ENCODE results near the gene RXRA. TPM values are rescaled to one million over a fixed set of nuclear protein-coding genes. Genes with fewer than 3 reads are reported as not detected.

The RXRA gene
- total RNA-seq, 1 donor from 2014 or later: 30.3 TPM

DNA sequence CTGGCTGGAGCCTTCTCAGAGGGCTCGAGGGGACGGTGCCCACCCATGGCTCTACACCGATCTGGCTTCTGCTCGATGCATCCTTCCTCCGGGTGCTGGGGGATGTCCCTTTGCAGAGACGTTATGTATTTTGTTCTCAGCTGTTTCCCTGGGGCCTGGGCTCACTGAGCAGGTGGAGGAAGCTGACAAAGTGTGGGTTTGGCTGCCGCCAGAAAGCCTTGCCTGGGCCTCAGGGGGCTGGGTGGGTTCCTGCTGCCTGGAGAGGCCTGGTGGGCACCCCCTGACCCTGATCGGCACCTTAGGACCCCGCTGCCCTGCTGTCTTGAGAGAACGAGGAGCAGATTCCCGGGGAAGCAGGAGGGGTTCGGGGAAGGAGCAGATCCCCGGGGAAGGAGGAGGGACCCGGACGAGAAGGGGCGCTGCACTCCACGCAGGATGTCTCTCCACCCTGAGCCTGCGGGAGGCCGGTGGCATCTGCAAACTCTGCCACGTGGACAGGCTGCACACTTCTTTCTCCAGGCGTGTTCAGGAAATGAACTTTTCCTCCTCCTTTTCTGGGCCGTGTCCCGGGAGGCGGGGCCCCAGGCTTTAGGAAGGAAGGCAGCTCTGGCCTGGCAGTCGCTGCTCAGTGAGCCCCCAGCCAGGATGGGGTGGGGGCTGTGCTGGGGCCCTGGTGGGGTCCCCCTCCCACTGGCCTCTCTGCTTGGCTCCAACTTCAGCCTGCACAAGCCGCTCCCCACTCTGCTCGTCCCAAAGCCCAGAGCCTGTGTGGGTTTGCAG lies 148.9 kb downstream of the RXRA start:
- peak; percentile 95 for DNase-seq

- DNase-seq: no peak
These were observed 150.2 kb downstream of the RXRA start for GRCh38 chr9:134476272-134476941.

DNA sequence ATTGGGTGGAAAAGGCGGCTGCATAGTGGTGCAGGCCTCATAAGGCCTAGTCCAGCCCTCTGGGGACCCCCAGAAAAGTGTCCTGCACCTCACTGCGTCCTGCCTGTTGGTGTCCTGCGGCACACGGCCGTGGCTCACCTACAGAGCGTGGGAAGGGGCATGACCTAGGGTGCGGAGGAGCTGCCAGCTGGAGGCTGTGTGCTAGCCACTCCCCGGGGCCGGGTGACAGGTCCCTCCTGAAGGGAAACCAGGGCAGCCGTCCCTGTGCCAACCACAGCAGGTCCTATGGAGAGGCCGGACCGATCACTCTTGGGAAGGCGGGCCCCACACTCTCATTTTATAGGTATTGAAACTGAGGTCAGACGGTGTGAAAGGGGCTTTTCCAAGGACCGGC lies 150.7 kb downstream of the RXRA start:
- DNase-seq: no peak

DNA sequence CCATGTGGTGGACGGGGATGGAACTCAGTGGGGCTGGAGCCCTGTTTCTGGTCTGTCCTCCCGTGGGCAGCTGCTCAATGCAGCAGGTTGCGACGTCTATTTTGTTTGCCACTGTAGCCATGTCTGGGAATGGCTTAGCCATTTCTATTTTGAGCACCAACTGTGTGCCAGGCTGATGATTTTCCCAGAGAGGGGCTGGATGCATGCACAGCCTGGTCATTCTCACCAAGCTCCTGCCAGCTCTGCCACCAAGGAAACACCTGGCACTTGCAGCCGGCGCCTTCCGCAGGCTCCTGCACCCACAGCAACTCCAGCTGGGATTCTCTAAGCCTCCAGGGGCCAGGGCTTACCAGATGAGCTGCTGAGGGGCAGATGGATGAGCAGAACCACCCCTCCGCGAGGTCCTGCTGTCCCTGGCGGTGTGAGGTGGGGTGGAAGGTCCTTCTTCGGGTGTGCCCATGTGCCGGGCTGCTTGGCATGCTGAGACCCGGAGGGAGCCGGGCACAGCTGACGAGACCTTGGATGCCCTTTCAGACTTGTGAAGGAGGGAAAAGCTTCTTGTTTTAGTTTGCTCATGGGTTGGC lies 151.2 kb downstream of the RXRA start:
- DNase-seq: no peak

GRCh38 chr9:134477927-134478326 lies 151.7 kb downstream of the RXRA start:
- DNase-seq: no peak

DNA sequence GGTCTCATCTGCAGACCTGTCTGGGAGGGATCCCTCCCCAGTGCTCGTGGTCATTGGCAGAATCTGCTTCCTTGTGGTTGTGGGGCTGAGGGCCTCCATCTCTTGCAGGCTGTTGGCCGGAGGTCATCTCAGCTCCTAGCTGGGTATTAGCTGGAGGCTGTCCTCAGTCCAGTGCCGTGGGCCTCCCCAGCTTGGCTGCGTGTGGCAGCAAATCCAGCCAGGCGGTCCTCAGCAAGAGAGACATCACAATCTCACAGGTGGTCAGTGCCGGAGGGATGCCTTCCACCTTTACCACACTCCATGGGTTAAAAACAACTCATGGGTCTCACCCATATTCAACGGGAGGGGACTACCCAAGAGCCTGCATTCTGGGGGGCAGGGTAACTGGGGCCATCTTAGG lies 155.5 kb downstream of the RXRA start:
- no peak for DNase-seq

DNA sequence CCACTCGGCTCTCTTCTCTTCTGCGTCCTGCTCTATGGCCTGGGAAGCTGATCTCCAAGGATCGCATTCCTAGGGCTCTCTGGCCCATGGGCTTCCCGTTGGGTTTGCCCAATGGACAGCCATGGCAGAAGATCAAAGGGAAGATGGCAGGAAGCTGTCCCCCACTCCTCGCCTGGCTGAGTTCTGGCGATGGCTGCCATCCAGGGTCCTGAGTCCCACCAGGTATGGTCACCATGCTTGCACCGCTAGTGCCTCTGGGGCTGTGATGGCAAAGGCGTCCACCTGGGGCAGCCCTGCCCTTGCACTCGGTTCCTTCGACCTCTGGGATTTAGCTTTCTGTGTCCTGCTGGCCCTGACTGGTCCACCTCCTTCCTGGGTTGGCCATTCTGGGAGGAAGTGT lies 156.0 kb downstream of the RXRA start:
- DNase-seq: no peak

GRCh38 chr9:134483361-134484184 lies 157.3 kb downstream of the RXRA start:
- no peak for DNase-seq

DNA sequence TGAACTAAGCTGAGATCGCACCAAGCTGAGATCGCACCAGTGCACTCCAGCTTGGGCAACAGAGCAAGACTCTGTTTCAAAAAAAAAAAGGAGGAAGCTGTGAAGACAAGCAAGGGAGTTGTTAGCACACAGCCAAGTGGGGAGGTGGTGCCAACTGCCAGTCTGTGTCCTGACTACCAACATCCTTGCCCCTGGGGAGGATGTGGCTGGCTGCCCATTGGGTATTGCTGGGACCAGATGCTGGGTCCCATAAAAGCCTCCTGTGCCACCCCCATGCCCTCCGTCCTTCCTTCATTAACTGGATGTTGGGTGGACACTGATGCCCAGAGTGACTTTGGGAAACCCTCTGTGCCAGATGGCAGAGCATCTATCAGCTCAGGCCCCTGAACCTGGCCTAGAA lies 158.2 kb downstream of the RXRA start:
- DNase-seq: no peak

GRCh38 chr9:134485653-134486052 lies 159.4 kb downstream of the RXRA start:
- no peak for DNase-seq

DNA sequence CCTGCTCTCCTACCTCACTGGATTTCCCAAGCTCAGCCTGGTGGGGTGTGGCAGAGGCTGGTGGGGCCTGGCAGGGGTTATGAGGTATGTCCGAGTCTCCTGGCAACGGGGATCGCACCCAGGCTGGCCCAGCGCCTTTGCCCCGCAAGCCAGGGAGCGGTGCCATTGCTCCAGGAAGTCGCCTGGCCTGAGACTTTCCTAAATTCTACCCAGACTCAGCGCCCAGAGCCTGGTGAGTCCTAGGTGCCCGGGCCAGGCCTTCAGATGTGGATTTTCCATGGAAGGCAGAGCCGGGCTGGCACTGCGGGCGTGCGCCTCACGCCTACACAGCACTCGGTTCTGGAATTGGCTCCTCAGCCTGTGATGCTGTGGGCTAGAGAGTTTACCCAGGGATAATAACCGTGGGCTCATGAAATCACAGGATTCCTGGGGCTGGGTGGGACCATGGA lies 159.9 kb downstream of the RXRA start:
- no peak for DNase-seq

DNA sequence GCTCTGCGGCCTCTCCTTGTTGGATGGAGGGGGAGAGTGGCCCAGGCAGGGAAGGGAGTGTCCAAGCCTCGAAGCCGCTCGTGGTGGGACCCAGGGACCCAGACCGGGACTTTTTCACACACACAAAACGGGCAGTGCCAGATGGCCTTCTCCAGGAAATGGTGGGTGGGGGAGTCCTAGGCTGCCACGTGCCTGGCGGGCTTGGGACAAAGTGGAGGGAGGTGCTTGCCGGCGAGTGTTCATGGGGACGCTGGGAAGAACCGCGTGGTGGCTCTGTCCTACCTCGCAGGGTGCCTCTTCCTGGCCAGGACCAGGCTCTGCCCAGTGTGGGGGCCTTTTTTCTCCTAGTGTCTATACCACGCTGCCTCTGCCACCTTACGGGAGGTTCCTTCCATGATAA lies 160.3 kb downstream of the RXRA start:
- DNase-seq: no peak

Small RNAs within 50 kb of the gene (small RNA-seq; reads per million reads assigned to genes)
- not detected for gene MIR4669 (ENCODE audit: low replicate concordance)

Other genes with a start within 250 kb of the RXRA start
- gene WDR5, start 190.4 kb upstream of the RXRA start, total RNA-seq: 37.5 TPM
- gene RNU6ATAC, start 161.9 kb upstream of the RXRA start, total RNA-seq: not detected

All from tongue (tissue), 3 donors.